RKO (cell line): ENCODE measurements around the gene MPPED1.

Experiments
- DNase-seq: peaks from one replicate; pipeline ENCODE4 v3.0.0-alpha.2; 2016; ENCODE audit warnings: low spot score

Gene MPPED1

DNA sequence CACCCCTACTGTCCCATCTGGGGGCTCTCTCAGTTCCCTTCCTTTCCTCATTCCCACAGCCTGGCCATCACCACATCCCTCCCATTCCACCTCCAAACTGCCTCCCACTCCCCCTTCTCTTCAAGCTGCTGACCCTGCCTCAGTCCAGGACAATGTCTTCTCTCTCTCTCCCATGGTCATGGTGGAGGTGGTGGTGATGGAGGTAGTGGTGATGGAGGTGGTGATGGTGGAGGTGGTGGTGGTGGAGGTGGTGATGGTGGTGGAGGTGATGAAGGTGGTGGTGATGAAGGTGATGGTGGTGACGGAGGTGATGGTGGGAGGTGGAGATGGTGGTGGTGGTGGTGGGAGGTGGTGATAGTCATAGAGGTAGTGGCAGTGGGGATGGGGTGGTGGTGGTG lies 87.0 kb downstream of the MPPED1 start:
- no peak for DNase-seq

DNA sequence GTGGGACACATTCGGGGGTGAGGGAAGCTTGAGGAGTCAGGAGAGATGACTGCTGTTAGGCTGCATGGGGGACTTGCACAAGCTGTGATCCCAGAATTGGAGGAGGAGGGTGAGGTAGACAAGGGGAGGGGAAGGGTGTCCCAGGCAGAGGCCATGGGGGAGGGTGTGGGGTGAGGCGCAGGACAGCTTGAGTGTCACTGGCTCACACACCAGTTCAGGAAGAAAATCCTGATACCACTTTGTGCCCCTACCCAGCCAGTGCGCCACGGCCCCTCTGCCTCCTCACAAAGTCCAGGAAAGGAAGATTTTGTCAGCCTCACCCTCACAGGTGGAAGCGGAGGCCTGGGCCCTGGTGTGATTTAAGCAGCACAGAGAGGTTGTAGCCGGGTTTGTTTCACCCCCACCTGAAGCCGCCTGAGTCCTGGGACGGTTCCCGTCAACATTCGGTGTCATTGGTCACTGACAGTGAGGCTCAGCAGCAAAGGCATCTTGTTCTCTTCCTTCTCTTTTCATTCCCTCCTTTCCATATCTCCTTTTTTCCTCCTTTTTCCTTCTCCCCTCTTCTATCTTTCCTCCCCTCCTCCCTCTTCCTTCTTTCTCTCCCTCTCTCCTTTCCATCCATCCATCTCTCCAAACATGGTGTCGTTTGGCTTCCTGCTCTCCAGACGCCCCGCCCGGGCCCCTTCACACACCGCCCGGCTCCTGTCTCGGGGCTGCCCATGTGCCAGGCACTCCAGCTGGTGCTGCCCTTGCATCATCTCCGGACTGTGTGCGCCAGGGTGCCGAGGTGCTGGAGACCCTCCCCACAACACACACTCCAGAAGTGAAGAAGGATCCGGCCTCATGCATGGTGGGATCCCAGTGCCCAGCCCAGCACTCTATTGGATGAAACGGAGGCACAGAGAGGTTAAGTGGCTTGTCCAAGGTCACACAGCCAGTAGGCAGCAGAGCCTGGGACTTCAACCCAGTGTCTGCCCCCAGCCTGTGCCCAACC lies 89.3 kb downstream of the MPPED1 start:
- no peak for DNase-seq

DNA sequence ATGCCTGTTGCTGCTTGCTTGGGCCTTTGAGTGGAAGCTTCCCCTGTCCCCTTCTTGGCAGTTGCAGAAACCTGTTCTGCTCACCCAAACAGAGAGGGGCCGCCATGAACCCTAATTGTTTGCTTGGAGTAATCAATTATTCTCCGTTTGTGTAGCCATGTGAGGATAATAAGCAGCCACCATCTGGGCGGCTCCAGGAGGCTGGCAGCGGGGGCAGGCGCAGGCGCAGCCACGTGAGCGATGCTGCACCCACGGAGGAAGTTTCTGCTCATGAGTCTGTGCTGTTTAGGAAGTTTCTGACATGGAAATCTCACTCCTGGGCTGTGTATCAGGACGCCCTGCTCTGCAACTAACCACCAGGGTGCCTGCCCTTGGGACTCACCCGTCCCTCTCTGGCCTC lies 90.1 kb downstream of the MPPED1 start:
- DNase-seq, result no peak

DNA sequence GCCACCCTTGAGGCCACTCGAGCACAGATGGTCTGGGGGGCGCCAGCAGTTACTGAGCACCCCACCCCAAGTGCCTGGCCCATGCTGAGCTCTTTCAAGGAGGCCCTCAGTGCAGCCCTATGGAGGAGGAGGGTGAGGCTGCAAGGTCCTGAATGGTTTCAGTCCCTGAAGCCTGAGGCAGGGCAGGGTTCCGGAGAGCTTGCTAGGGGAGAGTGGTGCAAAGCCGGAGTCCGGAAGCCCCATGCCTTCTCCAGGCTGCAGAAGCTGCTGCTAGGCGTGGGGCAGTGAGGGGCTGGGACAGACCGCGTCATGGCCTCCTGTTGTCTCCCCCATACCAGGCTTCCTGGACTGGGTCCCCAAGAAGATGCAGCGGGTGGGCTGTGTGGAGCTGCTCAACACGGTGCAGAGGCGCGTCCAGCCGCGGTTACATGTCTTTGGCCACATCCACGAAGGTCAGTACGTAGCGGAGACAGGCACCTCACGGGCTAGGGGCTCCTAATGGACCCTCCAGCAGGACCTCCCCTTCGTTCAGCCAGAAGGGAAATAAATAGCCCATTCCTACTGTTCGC lies 90.6 kb downstream of the MPPED1 start:
- DNase-seq, result no peak

DNA sequence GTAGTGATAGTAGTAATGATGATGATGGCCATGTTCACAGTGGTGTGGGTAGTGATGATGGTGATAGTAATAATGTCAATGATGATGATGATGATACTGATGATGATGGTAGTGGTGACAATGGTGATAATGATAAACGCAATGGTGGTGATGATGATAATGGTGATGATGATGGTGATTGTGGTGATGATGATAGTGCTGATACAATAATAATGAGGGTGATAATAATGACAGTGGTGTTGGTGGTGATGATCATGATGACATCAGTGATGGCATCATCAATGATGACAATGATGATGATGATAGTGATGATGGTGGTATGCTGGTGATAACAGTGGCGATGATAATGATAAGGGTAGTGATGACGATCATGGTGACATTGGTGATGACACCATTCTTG lies 92.3 kb downstream of the MPPED1 start:
- no peak for DNase-seq

DNA sequence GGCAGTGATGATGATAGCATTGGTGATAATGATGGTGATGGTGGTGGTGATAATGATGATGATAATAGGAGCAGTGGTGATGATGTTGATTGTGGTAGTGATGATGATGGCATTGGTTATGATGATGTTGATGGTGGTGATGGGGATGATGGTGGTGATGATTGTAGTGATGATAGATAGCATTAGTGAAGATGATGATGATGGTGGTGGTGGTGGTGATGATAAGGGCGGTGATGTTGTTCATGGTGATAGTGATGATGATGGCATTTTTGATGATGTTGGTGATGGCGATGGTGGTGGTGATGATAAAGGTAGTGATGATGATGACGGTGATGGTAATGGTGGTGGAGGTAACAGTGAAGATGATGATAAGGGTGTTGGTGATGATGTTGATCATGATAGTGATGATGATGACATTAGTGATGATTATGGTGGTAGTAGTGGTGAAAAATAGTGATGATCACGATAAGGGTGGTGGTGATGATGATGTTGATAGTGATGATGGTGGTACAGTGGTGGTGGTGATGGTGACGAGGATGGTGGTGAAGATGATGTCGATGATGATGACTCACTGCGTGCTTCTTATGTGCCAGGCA lies 93.0 kb downstream of the MPPED1 start:
- no peak for DNase-seq

DNA sequence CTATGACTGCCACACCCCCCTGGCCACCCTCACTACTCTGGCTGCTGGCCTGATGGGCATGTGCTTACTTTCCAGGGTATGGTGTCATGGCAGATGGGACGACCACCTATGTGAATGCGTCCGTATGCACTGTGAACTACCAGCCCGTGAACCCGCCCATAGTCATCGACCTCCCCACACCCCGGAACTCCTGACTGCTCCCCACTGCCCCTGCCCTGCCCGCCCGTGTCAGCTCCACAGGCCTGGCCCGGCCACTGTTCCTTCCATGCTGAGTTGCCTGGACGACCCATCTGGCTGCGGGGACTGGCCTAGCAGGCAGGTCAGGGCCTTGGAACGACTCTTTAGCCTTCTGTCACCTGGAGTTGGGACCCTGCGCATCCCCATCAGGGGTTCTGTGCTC lies 93.6 kb downstream of the MPPED1 start:
- DNase-seq, result no peak

DNA sequence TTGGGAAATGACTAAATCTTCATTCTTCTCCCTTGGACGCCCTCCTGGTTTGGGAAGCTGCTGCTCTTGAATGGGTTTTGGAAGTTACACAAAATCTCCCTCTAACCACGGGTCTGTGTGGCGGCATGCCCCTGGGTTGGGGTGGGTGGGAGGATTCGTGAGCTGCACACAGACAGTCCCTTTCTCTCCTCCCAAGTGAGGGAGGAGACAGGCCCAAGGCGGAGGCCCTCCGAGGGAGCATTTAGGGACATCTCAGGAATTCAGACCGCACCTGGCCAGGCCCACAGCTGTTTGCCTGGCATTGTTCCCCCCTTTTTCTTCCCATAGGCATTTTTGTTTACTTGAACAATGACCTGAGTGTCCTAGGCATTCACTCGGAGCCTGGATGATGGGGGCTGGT lies 94.1 kb downstream of the MPPED1 start:
- DNase-seq, result no peak

DNA sequence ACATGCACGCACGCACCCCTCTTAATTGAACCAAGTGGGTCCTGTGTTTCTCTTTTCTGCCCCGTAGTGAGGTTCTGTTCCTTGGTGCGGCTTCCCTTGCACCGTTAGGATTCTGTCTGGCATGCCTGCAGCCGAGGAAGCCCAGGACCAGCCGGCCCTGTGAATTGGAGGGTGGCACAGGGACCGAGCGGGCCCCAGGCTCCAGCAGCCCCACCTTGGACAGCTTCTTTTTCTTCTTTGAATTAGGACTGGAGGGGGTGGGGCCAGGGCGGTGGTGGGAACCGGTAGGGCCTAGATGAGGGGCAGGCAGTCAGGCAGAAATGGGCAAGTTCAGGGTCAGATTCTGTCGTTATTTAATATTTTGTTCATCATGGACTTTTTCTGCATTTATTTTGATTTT lies 94.7 kb downstream of the MPPED1 start:
- DNase-seq, result no peak

DNA sequence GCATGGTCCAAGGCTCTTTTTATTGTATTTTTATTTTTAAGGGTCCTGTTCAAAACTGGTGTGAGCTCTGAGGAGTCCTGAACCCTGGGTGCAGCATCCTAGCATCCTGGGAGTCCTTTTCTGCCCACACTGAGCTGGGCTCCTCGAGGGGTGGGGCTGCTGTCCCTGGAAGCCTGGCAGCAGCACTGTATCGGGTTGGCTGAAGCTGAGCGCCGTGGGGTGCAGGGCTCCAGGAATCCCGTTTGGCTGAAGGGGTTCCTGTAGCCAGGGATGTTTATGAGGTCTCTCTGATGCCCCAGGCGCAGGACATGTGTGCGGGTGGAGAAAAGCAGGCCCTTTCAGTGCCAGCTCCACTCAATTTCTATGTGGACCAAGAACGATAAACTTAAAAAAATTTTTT lies 95.4 kb downstream of the MPPED1 start:
- no peak for DNase-seq

DNA sequence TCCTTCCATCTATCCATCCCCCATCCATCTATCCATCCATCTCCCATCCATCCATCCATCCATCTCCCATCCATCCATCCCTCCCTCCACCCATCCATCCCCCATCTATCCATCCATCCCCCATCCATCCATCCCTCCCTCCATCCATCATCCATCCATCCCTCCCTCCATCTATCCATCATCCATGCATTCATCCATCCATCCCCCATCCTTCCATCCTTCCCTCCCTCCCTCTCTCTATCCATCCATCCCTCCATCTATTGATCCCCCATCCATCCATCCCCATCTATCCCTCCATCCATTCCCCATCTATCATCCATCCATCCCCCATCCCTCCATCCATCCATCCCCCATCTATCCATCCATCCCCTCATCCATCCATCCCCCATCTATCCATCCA lies 96.7 kb downstream of the MPPED1 start:
- DNase-seq, result no peak

DNA sequence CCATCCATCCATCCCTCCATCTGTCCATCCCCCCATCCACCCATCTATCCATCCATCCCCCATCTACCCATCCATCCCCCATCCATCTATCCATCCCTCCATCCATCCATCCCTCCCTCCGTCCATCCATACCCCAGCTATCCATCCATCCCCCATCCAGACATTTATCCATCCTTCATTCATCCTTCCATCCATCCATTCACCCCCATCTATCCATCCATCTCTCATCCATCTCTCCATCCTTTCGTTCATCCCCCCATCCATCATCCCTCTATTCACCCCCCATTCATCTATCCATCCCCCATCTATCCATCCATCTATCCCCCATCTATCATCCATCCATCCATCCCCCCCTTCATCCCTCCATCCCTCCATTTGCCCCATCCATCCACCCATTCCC lies 97.5 kb downstream of the MPPED1 start:
- DNase-seq, result no peak

DNA sequence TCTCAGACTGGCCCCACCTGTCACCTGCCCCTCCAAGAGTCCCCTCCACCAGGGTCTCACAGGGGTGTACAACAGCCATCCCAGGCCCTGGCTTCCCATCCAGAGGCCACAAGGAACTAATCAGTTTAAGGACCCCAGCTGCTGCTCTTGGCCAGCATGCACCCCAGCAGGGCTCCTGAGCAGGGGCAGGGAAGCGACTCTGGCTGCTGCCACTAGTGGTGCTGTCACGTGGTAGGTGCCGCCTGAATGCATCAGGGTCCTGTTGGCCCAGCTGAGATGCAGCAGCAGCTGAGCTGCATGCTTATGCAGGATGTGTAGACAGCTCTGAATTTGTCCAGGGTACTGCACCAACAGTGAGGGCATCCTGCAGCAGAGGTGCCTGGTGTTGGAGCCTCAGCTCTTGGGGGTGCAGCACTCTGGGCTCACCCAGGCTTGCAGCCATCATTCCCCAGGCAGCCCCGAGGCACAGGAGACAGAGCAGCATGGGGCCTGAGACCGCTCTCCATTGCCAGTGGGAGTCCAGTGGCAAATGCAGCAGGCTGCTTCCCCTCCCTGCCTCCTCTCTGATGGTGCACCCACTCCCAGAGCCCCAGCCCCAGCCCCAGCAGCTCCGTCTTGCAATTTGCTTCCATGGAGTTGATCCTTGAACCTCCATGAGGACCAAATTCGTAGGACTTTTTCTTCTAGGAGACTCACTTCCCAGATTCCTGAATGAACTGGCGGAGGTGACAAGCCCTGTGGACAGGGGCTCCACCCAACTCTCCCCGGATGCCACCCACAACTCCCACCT lies 98.7 kb downstream of the MPPED1 start:
- no peak for DNase-seq

DNA sequence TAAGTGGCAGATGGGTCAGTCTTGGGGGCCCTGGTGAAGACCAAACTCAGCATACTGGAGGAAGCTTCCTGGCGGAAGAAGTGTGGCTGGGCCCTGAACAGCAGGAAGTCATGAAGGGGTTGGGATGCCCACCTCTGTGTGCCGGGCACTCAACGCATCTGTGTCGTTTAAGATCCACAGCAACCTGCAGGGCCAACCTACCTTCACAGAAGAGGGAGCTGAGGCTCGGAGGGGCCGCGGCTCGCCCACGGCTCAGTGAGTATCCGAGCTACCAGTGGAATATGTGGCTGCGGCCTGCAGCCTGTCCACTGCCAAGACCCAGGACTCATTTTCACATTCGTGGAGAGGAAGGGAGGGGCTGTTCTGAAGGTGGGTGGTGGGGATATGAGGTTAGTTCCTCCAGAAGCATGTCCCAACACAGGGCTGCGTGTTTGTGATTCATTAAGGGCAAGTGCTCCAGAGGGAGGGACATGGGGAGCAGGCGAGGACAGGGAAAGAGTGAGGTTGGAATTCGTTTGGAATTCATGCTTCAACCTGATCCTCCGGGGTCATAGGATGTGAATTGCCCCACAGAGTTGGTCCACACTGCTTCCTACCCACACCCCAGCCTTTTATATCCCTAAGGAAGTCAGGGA lies 99.6 kb downstream of the MPPED1 start:
- no peak for DNase-seq

DNA sequence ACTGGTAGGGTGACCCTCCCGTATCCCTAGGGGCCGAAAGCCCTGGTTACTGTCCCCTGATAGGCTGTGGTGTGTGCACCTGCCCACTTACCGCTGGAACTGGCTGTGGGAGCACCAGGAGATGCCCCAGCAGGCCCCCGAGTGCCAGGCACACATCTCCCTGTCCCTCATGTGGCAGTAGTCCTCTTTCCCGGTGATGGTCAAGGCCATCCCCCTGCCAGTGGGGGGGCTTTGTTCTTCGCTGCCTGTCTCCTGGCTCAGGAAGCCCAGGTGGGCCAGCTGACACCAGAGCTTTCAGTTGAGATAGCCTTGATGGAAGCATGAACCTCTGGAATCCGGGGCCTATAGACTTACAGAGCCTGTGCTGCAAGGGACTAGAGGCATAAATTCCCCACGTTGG lies 100.5 kb downstream of the MPPED1 start:
- no peak for DNase-seq

DNA sequence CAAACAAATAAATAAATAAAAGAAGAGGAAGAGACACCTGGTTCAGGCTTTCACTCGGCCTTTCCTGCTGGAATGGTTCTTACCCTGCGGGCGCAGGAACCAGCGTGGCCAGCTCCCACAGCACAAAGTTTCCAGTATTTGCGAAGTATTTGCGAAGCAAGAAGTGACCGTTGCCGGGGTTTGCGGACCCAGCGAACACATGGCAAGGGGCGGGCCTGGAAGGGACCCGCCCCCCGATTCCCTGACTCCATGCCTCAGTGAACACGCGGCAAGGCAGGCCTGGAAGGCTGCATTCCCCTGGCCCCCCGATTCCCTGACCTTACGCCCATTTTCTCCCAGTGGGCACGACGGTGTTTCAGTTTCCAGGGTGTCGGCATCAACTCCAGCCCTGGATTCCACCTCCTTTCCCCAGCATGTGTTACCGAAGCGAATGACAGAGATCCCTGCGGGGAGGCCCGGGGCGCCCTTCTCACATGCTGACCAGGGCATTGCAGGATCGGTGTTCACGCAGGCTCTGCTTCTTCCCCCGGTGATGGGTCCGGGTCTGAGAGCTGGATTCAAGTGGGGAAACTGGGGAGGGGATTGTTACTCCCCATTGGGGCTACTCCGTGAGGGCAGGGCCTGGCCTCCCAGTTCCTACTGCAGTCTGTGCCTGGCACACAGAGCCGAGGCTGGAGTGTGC lies 102.8 kb downstream of the MPPED1 start:
- DNase-seq, result no peak

DNA sequence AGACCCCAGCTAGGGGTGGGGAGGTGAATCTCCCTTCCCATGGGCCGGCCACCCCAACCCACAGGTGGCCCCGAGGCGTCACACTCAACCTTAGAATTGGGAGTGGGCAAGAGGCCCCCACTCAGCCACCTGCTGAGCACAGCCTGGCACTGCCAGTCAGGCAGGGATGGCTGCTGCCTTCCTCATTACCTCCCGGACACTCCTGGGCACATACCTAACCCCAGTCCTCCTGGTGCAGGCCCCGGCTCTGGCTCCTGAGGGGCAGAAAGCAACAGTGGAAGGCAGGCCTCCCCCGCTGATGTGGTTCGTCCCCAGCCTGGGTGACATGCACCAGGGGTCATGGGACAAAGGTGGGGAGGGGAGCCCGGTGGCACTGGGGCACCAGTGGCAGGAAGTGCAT lies 103.6 kb downstream of the MPPED1 start:
- no peak for DNase-seq

DNA sequence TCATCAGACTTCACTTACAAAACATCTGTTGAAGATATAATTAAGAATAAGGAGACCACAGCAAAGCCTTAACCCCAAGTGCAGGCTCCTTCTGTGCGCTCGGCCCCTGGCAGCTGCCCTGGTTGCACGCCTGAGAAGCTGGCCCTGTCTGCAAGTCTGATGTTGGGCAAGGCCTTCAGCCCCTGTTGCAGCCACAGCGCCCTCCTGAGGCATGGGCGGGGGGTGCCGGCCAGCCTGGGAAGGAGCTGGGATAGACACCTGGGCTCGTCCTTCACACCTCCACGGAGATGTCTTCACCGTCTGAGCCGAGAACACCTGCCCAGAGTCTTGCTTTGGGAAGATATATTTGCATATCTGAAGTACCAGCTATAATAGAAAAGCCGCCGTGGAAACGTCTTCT lies 104.1 kb downstream of the MPPED1 start:
- no peak for DNase-seq

DNA sequence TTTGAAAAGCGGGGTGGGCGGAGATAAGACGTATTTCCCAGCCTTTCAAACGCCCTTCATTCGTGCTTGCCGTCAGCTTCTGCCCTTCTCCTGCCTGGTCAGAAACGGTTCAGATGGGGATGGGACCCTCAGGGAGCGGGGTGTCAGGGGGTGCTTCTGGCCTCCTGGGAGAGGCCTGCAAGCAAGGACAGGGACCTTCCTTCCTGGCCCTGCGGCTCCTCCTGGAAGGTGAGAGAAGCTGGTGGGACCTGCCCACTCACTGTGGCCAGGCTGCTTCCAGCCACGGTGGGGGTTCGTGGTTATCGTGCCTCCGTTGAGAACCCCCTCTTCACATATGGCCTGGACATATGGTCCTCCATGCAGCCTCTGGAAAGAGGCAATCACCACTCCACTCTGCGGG lies 104.6 kb downstream of the MPPED1 start:
- no peak for DNase-seq

DNA sequence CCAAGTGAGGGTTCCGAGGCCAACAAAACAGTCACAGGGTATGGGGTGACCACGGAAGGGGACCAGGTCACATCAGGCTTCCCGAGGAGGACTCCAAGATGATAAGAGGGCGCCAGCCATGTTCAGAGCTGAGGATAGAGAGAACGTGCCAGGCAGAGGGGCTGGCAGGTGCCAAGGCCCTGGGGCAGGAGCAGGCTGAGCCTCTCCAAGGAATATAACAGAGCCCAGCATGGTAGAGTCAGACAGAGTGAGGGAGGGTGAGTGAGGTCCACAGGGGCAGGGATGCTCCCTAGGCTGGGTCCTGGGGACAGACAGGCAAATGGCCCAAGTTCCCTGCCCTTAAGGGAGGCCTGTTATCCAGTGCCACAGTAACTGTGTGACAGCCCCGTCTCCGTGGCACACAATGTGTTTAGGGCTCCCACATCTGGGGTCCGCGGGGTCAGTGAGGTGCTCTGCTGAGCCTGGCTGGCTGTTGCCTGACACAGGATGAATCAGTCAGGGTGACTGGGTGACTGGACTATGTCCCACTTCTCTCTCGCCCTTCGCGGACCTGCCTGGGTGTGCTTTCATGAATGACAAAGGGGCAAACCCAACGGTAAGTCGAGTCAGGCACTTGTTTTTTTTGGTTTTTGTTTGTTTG lies 105.3 kb downstream of the MPPED1 start:
- DNase-seq, result no peak

DNA sequence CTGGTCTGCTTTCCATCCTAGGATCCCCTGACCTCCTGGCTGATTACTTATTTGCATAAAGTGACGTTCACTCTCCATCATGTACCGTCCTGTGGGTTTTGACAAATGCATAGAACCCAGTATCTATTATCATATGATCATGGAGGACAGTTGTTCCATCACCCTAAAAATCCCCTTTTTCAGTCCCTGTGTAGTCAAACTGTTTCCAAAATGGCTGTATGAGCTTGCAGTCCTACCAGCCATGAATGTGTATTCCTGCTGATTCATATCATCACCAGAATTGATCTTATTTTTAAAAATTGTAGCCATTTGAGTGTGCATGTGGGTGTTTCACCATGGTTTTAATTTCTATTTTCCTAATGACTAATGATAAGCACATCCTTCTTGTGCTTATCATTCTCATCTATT lies 108.8 kb downstream of the MPPED1 start:
- no peak for DNase-seq
